GM19035 (cell line): ENCODE results near the gene PASK.
"Not testable (repeated sequence)": the region's sequence is repeated elsewhere in the genome, so short reads cannot be mapped to it uniquely, and the experiment has no call there.

ENCODE experiments used
- ATAC-seq: cut with Tn5 transposase; IDR thresholded peaks from one replicate; pipeline ENCODE4 v1.9.1; 2021; ENCODE audit not compliant: unreplicated experiment

The PASK gene

GRCh38 chr2:241148891-241149674, at the start of gene PASK:
Gene PASK, minus strand, starts transcription at chr2:241149472. Its CDS starts 6,440 bp downstream, at chr2:241143032.
- ATAC-seq: peak; percentile 77

DNA sequence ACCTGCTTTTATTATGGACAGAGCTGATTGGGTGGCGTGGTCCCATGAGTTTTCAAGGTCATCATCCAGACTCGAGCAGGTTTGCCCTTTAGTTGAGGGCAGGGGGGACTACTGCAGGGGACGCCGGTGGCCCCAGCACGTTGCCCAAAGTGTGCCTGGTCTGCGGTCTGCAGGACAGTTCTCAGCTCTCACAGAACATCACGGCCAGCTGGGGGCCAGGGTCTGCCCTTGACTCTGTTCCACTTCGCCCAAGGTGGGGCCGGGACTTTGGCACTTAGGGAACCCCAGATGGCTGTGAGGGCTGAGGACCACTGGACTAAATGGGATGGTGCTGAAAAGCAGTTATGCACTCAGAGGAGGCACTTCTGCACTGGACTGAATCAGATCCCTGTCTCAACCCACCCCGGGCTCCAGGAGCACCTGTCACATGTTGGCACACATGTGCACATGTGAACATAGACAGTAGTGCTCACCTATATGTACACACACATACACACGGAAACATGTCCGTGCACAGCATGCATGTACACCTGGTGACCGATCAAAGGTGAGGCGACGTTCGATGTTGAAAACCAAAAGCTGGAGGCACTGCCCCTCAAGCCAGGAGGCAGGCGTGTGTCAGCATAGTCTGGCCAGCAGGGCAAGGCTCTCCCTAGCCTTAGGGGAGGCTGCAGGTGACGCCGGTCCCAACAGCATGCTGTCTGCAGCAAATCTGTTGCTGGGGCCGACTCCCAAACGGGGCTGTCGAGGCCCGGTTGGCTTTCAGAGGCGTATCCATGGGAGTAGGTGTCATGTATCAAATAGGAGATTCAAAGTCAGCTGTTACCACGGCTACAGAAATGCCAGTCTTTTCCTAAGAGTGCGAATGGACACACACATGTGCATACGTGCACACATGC, 49.4 kb upstream of the PASK start:
- no peak for ATAC-seq

DNA sequence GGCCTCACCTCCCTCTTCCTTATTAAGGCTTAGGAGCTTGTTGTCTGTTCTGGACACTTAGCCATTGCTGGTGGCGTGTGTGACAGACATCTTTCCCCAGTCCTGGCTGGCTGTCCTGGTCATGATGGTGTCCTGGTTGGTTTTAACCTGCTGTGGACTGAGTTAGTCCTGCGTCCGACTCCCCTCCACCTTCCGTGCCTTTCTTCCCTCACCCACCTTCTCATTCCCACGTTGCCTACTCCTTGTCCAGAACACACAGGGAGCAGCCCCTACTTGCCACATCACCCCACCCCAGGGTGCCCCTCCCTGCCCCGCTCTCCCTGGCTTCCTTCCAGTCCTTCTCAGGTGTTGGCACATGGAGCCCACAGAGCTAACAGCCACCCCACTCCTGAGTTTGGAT, 48.7 kb upstream of the PASK start:
- no peak for ATAC-seq

GRCh38 chr2:241197246-241197645, 48.0 kb upstream of the PASK start:
- ATAC-seq: not testable (repeated sequence)

GRCh38 chr2:241195506-241196130, 46.3 kb upstream of the PASK start:
- no peak for ATAC-seq

DNA sequence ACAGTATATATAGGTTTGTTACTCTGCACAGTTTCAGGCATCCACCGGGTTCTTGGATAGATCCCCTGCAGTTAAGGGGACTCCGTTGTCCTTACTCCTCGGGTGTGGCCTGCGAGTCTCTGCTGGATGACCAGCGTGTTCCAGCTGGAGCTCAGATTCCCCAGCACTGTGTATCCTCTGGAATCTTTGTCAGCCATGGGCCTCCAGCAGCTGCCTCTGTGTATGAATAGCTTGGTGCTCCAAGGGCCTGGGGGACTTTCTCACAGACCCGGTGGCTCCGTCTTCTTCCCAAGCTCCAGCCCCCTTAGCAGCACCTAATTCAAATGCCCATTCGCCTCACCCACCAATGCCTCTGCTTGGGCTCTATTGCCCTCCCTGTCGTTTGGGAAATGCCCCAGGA, 45.5 kb upstream of the PASK start:
- no peak for ATAC-seq

DNA sequence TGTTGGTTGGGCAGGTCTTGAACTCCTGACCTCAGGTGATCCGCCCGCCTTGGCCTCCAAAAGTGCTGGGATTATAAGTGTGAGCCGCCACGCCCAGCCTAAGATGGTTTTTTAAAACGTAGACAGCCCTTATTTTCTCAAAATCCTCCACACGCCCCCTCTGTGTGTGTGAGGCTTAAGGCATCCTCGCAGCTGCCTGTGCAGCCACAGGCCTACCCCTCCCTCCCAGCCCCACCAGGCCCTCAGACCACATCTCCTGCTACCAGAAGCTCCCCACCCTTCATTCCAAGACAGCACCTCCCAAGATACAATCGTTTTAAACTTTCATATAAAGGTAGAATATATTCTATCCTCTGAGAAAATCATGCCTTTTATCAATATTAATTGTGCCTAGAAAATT, 44.0 kb upstream of the PASK start:
- ATAC-seq: no peak

GRCh38 chr2:241191081-241191480, 41.8 kb upstream of the PASK start:
- no peak for ATAC-seq

- ATAC-seq: no peak
Observed at GRCh38 chr2:241190291-241190981, 41.2 kb upstream of the PASK start.

GRCh38 chr2:241189856-241190201, 40.6 kb upstream of the PASK start:
- ATAC-seq: no peak

DNA sequence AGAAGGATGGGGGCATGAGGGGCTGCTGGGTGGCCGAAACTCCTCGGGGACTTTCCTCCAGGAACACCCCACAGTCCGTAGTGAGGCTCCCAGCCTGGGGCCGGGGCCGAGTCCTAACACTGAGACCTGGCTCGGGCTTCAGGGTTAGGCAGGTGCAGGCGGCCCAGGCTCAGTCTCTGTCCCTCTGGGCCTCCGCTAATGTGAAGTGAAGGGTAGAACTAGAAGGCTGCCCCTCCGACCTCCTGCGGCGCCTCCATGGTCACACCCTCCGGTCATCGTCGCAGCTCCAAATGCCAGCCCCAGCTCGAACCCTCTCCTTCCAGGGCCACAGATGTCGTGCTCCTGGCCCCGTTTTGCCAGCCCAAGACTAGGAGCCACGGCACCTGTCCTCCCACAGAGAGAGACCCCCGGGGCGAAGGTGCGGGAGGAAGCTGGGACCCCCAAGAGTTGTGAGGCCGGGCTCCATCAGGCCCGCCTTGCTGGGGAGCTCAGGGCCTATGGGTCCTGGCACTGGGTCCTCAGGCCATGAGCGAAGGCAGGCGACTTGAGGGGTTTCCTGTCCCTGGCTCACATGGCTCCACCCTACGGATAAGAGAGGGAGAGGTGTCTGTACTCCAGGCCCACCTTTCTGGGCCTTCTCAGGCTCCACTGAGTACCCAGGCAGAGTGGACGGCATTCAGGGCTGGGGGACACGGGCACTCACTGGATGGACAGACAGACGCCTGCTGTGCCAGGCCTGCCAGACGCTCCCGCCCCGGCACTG, 40.0 kb upstream of the PASK start:
- no peak for ATAC-seq

GRCh38 chr2:241188361-241189092, 39.3 kb upstream of the PASK start, which contains the start of gene ANO7:
Gene ANO7, plus strand, starts transcription at chr2:241188677. Its CDS starts 1,387 bp downstream, at chr2:241190064.
- no peak for ATAC-seq

- ATAC-seq: no peak
Observed at GRCh38 chr2:241187918-241188234, 38.6 kb upstream of the PASK start.

- ATAC-seq: no peak
Observed at GRCh38 chr2:241187101-241187917, 38.0 kb upstream of the PASK start.

- ATAC-seq: no peak
Observed at GRCh38 chr2:241185961-241186360, 36.7 kb upstream of the PASK start.

DNA sequence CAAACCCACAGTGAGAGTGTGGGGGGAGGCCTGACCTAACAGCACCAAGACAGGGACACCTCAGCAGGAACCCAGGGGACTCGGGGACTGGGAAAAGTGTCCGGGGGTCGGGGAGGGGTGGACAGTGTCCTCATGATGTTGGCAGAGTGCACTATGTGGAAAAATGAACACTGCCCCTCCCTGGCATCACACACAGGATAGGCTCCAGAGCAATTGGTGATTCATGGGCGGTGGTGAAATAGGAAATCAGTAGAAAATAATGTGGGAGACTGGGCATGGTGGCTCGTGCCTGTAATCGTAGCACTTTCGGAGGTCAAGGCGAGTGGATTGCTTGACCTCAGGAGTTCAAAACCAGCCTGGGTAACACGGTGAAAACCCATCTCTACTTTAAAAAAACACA, 35.6 kb upstream of the PASK start:
- no peak for ATAC-seq

GRCh38 chr2:241183221-241183620, 33.9 kb upstream of the PASK start:
- no peak for ATAC-seq

GRCh38 chr2:241182531-241183133, 33.4 kb upstream of the PASK start:
- no peak for ATAC-seq

DNA sequence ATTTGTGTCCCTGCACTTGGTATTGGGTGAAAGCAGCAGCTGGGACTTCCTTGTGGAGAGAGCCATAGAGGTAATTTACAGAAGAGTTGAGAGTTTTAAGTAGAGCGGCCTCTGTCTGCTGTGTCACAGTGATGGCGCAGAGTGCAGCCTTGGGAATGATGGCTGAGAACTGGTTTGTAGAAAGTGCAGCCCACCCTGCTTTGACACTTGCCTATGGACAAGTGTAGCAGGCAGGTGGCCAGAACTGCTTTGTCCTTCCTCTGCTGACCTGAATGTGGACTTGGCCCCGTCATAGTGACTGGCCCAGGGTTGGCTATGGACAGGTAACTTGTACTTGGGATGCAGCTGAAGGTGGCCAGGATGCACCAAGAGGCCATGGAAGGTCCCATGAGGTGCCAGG, 32.9 kb upstream of the PASK start:
- no peak for ATAC-seq
